ENCODE data around the gene KIF26B.

The KIF26B gene

GRCh38 chr1:245245021-245245667, 90.4 kb downstream of the KIF26B start:
- Histone ChIP-seq H3K9ac (ENCODE audit: low read depth, low read length, poor library complexity, severe bottlenecking) (no peak overlapping the region), H2AFZ (ENCODE audit: low read length) (no peak overlapping the region), H3K4me3 (ENCODE audit: low read length, poor library complexity, severe bottlenecking) (no peak overlapping the region), H3F3A (ENCODE audit: low read depth) (no peaks in the 10 kb centered on the region), H3K79me2 (ENCODE audit: insufficient read depth, low read length) (no peaks in the 10 kb centered on the region), H3K4me2 (ENCODE audit: low read depth, low read length, poor library complexity, severe bottlenecking) (no peak overlapping the region), H3K9me3 (ENCODE audit: insufficient read depth, low read depth, low read length) (no peaks in the 10 kb centered on the region), H3K4me1 (ENCODE audit: insufficient read depth, low read length, poor library complexity, severe bottlenecking) (peaks cover 7% of the 10 kb centered on the region), H3K36me3 (ENCODE audit: insufficient read depth, low read length) (no peaks in the 10 kb centered on the region), H3K27me3 (ENCODE audit: insufficient read depth, low read length, poor library complexity, severe bottlenecking) (no peaks in the 10 kb centered on the region), H4K20me1 (ENCODE audit: insufficient read depth, low read length, poor library complexity, severe bottlenecking) (no peaks in the 10 kb centered on the region), H3K9me2 (replicated peaks; ENCODE audit: low read depth, low read length) (no peaks in the 10 kb centered on the region)
- TF ChIP-seq, protein P1, sequence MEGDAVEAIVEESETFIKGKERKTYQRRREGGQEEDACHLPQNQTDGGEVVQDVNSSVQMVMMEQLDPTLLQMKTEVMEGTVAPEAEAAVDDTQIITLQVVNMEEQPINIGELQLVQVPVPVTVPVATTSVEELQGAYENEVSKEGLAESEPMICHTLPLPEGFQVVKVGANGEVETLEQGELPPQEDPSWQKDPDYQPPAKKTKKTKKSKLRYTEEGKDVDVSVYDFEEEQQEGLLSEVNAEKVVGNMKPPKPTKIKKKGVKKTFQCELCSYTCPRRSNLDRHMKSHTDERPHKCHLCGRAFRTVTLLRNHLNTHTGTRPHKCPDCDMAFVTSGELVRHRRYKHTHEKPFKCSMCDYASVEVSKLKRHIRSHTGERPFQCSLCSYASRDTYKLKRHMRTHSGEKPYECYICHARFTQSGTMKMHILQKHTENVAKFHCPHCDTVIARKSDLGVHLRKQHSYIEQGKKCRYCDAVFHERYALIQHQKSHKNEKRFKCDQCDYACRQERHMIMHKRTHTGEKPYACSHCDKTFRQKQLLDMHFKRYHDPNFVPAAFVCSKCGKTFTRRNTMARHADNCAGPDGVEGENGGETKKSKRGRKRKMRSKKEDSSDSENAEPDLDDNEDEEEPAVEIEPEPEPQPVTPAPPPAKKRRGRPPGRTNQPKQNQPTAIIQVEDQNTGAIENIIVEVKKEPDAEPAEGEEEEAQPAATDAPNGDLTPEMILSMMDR (conservative IDR thresholded peaks at IDR 0.05; ENCODE audit: low read length): no peak
- no peak for TF ChIP-seq EZH2phosphoT487 (IDR thresholded peaks at IDR 0.05; ENCODE audit: borderline replicate concordance)

GRCh38 chr1:245246433-245246832, 91.6 kb downstream of the KIF26B start:
- no peak overlapping the region for H3K9ac ChIP-seq (ENCODE audit: low read depth, low read length, poor library complexity, severe bottlenecking)
- no peaks in the 10 kb centered on the region for H3K27me3 ChIP-seq (ENCODE audit: insufficient read depth, low read length, poor library complexity, severe bottlenecking)
- no peak overlapping the region for H3K4me2 ChIP-seq (ENCODE audit: low read depth, low read length, poor library complexity, severe bottlenecking)
- TF ChIP-seq, protein P1 (conservative IDR thresholded peaks at IDR 0.05; ENCODE audit: low read length): no peak
- TF ChIP-seq EZH2phosphoT487 (IDR thresholded peaks at IDR 0.05; ENCODE audit: borderline replicate concordance): no peak
- H3K9me3 ChIP-seq (ENCODE audit: insufficient read depth, low read depth, low read length): no peaks in the 10 kb centered on the region
- no peaks in the 10 kb centered on the region for H3K36me3 ChIP-seq (ENCODE audit: insufficient read depth, low read length)
- no peak overlapping the region for H3K4me3 ChIP-seq (ENCODE audit: low read length, poor library complexity, severe bottlenecking)
- no peaks in the 10 kb centered on the region for H3K9me2 ChIP-seq (replicated peaks; ENCODE audit: low read depth, low read length)
- H3K4me1 ChIP-seq (ENCODE audit: insufficient read depth, low read length, poor library complexity, severe bottlenecking): peaks cover 7% of the 10 kb centered on the region
- no peaks in the 10 kb centered on the region for H3F3A ChIP-seq (ENCODE audit: low read depth)
- no peak overlapping the region for H2AFZ ChIP-seq (ENCODE audit: low read length)
- no peaks in the 10 kb centered on the region for H4K20me1 ChIP-seq (ENCODE audit: insufficient read depth, low read length, poor library complexity, severe bottlenecking)
- no peaks in the 10 kb centered on the region for H3K79me2 ChIP-seq (ENCODE audit: insufficient read depth, low read length)

DNA sequence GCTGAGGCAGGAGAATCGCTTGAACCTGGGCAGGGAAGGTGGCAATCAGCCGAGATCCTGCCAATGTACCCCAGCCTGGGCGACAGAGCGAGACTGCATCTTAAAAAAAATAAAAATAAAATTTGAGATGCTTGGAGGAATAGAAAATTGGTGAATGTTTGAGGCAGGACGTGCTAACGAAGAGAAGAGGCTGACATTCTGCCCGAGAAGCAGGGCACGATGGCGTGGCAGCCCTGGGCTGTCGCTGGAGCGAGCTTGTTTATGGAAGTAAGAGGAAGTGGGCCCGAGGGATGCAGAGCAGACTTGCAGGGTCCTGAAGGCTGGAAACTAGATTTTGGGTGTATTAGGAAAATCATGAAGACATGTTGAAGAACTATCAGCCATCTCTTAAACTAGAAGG, 92.6 kb downstream of the KIF26B start:
- Histone ChIP-seq H3K9me3 (ENCODE audit: insufficient read depth, low read depth, low read length) (peaks cover under 1% of the 10 kb centered on the region; the same call in 1 of the 2 replicates), H3K36me3 (ENCODE audit: insufficient read depth, low read length) (no peaks in the 10 kb centered on the region), H2AFZ (ENCODE audit: low read length) (no peak overlapping the region), H4K20me1 (ENCODE audit: insufficient read depth, low read length, poor library complexity, severe bottlenecking) (no peaks in the 10 kb centered on the region), H3K9ac (ENCODE audit: low read depth, low read length, poor library complexity, severe bottlenecking) (no peak overlapping the region), H3K27me3 (ENCODE audit: insufficient read depth, low read length, poor library complexity, severe bottlenecking) (no peaks in the 10 kb centered on the region), H3F3A (ENCODE audit: low read depth) (no peaks in the 10 kb centered on the region), H3K4me2 (ENCODE audit: low read depth, low read length, poor library complexity, severe bottlenecking) (no peak overlapping the region), H3K79me2 (ENCODE audit: insufficient read depth, low read length) (no peaks in the 10 kb centered on the region), H3K4me3 (ENCODE audit: low read length, poor library complexity, severe bottlenecking) (no peak overlapping the region), H3K9me2 (replicated peaks; ENCODE audit: low read depth, low read length) (no peaks in the 10 kb centered on the region), H3K4me1 (ENCODE audit: insufficient read depth, low read length, poor library complexity, severe bottlenecking) (peaks cover 7% of the 10 kb centered on the region)
- no peak for TF ChIP-seq EZH2phosphoT487 (IDR thresholded peaks at IDR 0.05; ENCODE audit: borderline replicate concordance)
- TF ChIP-seq, protein P1 (conservative IDR thresholded peaks at IDR 0.05; ENCODE audit: low read length): no peak

Data from Loucy (cell line).